Hematopoietic multipotent progenitor cell treated with erythropoietin and hydrocortisone succinate and interleukin-3 and kit ligand, for 15 days (in vitro differentiated cells): ENCODE results near the gene CFAP65.

Source experiments
- DNase-seq: peaks from one replicate; pipeline ENCODE4 v3.0.0-alpha.2; 2015; ENCODE audit warnings: low spot score

CFAP65 gene, protein sequence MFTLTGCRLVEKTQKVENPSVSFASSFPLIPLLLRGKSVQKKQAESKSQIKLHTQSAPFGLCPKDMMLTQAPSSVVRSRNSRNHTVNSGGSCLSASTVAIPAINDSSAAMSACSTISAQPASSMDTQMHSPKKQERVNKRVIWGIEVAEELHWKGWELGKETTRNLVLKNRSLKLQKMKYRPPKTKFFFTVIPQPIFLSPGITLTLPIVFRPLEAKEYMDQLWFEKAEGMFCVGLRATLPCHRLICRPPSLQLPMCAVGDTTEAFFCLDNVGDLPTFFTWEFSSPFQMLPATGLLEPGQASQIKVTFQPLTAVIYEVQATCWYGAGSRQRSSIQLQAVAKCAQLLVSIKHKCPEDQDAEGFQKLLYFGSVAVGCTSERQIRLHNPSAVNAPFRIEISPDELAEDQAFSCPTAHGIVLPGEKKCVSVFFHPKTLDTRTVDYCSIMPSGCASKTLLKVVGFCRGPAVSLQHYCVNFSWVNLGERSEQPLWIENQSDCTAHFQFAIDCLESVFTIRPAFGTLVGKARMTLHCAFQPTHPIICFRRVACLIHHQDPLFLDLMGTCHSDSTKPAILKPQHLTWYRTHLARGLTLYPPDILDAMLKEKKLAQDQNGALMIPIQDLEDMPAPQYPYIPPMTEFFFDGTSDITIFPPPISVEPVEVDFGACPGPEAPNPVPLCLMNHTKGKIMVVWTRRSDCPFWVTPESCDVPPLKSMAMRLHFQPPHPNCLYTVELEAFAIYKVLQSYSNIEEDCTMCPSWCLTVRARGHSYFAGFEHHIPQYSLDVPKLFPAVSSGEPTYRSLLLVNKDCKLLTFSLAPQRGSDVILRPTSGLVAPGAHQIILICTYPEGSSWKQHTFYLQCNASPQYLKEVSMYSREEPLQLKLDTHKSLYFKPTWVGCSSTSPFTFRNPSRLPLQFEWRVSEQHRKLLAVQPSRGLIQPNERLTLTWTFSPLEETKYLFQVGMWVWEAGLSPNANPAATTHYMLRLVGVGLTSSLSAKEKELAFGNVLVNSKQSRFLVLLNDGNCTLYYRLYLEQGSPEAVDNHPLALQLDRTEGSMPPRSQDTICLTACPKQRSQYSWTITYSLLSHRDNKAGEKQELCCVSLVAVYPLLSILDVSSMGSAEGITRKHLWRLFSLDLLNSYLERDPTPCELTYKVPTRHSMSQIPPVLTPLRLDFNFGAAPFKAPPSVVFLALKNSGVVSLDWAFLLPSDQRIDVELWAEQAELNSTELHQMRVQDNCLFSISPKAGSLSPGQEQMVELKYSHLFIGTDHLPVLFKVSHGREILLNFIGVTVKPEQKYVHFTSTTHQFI (N-terminal part only)

DNA sequence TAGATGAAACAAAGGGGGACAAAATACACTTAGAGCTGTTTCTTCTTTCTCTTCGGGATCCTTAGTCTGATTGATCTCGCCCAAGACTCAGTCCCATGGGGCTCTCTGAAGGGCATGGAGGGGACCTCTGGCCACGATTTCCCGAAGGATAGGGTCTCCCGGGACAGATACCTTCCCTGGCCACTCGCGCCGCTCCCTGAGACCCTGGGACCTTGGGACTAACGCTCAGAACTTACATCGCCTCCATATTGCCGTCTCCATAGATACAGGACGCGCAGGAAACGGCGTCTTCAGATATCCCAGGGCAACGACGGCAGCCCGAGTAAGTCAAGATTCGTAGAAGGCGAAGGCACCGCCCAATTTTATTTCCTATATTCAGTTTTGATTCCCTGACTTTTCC, at the start of gene CFAP65:
TSS of gene CFAP65 (minus strand) at position 265 of the 400 bp plus-strand sequence. CDS start 2,468 bp downstream, outside the sequence.
- no peak for DNase-seq

DNA sequence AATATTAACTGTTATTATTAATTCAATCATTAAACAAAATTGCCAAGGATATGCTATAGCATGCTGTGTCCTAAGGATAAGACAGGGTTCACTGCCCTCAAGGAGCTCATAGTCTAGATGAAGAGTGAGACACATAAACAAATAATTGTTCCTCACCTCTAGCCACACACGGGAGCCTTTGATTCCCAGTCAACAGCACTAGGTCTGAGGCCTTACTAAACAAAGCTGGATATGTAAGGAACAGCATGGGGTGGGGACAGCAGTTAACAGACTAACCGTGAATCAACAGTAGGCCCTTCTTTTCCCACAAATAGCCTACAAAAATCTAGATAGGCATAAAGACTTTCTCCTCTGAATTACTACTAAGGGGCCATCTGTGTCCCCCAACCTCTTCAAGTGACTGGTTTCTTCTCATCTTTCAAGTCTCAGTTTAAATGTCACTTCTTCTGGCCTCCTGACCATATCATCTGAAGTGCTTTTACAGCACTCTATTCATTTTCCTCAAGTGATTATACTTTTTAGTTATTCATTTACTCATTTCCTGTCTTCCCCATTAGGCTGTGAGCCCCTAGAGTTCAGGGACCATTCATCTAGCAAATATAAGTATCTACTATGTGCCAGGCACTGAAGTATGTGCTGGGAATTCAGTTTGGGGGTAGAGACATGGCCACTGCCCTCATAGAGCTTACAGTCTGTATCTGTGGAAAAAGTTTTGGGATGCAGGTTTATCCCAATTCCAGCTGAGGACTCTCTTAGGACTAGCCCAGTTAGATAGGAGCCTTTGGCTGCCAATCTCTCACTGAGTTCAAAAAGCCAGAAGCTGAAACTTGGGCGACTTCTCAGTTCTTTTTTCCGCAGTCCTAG, 49.4 kb upstream of the CFAP65 start:
- DNase-seq = no peak

DNA sequence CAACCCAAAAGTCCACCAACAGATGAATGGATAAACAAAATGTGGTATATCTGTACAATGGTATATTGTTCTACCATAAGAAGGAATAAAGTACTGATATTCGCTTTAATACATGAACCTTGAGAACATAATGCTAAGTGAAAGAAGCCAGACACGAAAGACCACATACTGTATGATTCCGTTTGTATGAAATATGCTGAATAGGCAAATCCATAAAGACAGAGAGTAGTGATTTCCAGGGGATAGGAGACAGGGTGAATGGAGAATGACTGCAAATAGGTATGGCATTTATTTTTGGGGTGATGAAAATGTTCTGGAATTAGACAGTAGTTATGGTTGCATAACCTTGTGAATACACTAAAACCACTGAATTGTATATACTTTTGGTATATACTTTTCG, 48.0 kb upstream of the CFAP65 start:
- DNase-seq = no peak

DNA sequence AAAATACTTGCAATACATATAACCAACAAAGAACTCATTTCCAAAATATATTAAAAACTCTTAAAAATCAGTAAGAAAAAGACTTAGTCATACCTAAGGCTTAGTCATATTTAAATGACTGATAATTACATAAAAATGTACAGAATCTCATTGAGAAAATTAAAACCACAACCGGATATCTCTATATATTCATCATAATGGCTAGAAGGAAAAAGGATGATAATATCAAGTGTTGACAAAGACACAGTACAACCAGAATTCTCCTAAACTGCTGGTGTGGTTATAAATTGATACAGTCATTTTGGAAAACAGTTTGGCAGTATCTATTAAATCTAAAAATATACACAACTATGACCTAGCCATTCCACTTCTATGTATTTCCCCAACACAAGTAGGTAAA, 46.5 kb upstream of the CFAP65 start:
- DNase-seq = no peak

DNA sequence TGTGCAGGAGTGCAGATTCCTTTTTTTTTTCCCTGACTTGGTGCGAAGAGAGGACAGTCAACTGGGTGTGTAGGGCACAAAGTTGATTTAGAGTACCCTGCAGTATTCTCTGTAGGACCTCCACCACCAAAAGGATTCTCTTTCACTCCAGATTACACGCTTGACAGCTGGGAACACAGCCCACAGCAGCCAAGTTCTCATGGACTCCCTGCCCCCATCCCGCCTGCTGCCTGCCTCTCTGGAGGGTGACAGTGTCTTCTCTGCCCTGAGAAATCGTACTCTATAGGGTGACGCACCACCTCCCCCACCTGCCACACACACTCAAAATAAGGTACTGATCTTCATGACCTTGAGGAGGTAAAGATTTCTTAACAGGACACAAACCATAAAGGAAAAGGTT, 46.0 kb upstream of the CFAP65 start:
- DNase-seq = no peak

DNA sequence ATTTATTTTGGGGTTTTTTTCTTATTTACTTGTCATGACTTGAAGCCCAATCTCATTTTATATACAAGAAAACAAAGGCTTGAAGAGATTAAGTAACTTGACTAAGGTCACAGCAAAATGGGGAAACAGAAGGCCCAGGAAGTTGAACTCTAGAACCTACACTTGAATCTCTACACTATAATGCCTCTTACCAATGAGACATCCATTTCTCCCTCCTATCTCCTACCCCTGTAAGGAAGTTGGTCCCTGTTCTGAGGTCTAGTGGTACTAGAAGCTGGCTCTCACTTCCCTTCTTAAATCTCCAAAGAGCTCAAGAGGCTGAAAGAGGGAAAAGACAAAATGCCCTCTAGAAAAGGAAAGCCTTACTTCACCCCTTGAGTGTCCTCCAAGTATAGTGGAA, 44.9 kb upstream of the CFAP65 start:
- DNase-seq = no peak

DNA sequence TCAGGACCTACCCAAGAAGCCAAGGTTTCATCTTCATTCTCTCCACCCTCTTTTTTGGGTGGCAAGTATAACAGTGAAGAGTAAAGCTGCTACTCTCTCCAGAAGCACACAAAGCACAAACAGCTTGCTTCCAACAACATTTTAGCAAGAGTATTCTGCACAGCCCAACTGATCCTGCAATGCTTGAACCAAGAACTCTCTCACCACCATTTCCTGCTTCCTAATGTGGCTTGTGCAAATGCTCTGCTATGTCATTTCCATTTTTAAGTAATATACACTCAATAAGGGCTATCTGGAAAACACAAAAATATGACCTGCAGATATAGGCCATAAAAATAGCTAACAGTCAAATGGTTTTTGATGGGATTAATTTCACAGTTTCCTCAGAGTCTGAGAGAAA, 43.5 kb upstream of the CFAP65 start:
- DNase-seq = no peak

DNA sequence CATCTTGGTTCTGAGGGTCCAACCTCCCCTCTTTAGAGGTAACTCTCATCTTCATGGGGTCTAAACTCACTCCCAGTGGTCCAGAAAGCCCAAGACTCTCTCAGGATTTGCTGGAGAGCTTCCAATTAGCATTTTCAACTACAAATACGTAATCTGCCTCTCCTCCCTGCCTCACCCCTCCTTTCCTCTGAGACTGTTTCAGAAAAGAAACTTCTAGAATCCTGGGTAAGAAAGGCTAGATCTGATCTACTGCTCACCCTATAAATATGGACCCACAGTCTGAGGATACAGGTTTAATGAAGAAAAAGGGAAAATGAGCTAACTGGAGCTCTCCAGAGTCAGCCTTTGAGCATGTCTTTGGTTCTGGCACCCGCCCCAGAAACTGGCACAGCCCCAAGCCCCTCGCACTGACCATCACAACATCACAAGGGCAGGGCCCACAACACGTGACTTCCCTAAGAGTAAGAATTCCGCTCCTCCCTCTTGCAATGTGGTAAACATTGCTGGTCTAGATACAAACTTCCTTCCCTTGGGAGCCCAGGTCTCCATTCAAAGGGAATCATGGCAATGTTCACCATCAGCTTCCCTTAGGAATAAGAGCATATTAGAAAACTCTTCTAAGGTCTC, 41.1 kb upstream of the CFAP65 start:
- DNase-seq = no peak

DNA sequence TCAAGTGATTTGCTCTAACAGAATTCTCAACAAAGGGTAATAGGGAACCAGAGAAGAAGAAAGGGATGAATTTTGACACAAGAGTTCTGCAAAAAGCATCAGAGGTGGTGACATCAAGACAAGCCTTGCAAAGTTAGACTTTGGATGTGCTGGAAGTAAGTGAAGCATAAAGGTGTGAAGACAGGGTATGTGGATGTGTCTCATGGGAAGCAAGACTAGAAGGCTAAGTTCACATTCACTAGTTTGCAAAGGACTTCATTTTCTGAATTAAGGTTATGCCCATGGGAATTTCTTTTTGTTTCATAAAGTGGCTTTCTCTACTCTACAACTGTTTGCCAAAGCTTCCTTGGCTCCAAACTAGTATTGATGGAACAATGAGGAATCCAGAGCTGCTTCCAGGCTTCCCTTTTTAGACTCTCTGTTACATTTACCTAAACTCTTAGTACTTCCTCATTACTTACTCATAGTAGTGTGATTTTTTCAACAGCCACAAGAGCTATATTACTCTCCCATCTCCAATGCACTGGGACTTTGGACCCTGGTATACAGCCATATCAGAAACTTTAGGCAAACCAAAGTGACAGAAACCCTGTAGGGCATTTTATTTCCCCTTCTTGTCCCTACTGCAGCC, 40.5 kb upstream of the CFAP65 start:
- no peak for DNase-seq

DNA sequence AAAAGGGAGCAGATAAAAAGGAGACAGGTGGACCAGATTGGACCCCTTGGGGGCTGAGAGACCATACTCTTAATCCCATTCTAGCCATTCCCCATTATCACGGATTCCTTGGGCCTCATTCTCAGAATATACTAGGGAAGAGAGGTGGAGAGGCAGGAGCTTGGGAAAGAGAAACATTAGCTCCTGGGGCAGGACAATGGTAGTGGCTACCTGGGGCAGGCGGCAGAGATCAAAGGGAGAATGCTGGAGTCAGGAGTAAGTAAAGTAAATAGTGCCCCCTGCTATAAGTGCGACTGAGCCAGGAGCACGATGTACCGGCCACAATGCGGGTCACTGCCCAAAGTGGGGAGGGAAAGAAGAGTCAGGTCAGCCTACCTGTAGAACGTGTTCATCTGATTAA, 39.8 kb upstream of the CFAP65 start:
- no peak for DNase-seq

DNA sequence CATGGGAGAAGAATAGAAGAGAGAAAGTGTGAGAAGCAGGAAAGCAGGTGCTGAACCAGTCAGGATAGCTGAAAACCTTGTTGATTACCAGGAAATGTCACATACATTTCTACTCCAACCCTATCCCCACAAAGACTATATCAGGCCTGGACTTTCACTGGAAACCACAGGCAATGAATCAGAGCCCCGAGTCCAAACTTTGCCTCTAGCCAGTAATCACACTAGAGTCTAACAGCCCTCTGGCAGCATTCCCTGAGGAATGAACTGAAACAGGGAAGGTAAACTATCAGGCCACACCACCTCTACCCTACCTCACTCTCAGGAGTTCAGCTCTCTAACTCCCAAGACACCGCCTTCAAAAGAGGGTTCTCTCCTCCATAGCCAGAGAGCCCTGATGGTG, 38.1 kb upstream of the CFAP65 start:
- no peak for DNase-seq

DNA sequence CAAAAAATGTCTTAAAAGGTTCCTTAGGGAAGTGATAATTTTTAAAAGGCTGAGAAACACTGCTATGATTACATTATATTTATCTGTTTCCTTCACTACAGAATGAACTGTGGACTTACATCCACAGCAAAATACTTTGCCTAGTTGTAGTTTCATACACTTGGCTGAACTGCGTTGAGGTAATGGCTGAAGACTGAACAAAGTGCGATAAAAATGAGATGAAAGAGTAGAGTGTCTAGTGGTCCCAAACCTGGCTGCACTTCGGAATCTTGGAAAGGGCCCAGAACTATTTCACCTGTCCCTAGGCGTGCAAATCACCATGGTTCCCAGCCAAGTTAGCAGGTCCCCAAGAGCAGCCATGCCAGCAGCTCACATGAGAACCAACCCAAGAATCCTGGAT, 37.6 kb upstream of the CFAP65 start:
- DNase-seq = no peak

DNA sequence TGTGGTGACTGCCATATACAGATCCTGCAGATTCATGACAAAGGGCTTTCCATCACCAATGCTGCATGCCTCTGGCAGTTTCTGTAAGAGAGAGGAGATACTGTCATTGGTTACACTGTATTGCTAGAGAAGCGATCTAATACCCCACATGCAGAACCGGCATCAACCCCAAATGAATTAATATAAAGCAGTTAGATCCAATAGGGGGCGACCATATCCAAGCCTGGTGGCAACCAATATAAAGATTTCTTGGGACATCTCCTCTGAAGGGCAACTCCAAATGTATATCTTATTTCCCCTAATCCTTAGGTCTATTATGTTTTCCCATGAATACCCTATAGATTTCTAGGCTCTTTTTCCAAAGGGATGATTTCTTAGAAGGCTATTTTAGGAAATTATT, 36.8 kb upstream of the CFAP65 start:
- no peak for DNase-seq

DNA sequence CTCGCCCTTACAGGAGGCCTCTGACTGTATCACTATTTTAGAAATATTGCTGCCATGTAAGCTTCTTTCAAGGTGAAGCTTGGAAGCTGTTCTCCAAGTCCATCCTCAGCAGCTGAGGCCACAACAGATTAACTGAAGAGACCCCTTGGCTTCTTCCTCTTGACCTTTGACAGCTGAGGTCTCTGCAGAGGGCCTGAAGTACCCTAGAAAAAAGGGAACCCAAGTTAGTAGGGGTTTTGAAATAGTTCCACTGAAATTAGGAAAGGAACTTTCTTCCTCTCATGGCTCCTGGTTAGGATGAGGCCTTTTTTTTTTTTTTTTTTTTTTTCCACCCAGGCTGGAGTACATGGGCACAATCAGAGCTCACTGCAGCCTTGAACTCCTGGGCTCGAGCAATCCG, 34.9 kb upstream of the CFAP65 start:
- DNase-seq = no peak

DNA sequence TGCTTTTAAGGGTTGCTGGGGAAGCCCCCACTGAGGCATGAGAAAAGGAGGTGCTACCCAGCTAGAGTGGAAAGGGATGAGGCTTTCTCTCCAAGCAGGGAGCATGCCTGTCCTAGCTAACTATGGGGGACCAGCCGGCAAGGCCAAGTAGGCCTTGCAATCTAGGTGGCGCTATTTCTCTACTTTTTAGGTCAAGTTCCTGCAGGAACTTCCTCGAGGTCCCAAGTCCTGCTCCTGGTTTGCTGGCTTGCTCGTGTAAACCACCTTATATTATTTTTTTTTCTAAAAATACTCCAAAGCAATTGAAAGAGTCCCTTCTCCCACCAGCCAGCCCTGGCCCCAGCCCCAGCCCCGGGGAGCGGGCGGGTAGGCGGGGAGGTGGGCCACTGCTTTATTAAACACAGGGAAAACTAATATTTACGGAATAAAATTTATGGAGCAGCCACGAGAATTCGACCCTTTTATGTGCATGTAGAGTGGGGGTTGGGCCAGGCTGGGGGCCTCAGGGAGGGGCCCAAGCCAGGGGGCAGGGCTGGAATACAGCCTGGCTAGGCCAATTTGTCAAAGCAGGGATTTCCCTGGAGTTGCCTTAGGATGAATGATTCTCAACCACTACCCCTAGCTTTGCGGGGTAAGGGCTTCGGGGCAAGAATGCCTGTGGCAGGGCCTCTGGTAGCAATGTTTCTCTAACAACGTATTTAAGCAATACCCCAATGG, 32.3 kb upstream of the CFAP65 start:
- DNase-seq = peak; percentile 56

DNA sequence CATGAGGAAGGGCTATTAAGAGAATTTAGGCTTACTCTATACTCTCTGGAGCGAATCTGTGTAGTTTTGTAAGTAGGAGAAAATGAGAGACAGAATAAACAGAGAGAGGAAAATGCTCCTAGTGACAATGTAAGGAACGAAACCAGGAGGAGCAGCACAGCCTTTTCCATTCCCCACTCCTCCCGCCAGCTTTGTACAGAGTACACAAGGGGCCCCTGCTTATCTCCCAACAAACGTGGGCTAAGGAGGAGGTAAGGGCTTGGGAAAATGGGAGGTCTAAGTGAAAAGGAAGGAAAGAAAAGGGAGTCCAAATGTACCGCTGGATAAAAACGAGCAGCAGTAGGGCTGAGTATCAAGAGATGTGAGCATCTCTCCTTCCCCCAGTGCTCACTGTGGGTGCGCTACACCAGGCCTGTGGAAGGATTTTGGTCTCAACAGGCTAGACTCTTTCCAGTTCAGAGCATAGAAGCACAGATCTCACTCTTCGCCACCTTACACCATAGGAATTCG, 31.5 kb upstream of the CFAP65 start:
- DNase-seq = no peak

DNA sequence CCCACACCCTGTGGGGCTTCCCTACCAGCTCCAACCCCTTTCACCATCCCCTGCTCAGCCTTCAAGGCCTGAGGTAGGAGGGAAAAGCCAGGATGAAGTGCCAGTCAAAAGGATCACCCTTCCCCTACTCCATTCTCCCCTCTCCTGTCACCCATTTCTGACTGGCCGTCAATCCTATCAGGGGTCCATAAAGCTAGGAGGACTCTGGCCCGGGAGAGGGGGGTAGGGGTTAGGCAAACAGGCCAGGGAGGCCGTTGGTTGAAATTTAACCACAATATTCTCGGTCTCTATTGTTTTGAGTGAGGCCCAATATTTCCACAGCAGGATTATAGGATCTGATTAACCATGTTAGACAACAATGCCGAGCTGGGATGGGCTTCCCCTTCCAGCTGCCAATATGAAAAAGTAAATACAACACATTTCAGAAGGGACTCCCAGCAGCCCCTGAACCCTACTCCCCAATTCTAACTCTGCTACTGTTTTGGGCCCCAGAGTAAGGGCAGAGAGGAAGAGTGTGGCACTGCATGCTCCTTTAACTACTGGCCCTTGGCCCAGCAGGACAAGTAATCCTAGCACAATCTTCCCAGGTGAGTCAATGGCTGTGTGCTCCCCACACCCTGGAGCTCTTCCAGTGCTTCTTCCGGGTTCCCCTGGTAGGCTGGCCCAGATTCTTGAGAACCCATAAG, 30.0 kb upstream of the CFAP65 start:
- no peak for DNase-seq

DNA sequence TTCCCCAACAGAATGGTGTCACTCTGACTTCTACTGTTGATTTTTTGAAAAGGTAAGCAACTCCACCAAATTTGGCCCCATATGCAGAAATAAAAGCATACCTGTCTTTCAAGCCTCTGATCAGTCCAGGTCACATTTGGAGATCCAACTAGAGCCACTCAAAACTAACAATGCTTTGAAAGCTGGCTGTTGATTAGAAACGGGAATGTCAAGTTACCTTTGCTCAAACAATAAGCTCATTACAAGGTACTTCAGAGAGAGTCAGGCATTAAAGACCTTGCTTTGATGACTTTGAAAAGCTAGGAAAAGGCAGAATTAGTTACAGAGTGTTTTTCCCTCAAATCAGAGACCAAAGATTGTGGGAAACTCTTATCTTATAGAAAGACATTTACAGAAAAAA, 24.2 kb upstream of the CFAP65 start:
- no peak for DNase-seq

DNA sequence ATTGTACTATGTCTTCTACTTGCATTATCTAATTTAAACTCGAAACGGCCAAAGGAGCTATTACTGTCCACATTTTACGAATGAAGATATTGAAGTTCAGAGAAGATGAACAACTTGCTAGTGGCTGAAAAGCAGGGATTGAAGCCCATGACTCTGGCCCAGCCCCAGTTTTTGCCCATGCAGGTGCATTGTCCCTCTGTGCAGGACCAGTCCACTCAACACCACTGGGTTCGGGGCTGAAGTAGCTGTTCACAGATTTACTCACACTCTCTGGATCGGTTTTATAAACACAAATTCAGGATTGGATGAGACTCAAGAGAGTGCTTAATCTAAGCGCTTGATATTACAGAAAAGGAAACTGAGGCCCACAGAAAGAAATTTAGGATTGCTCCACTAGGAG, 20.8 kb upstream of the CFAP65 start:
- DNase-seq = no peak
